PC-9 (cell line): Measurements from ENCODE around the gene DSG3.

Experiments used
- EZH2 ChIP-seq: fragments of 200-600 bp; sonication (generic); IDR thresholded peaks from 2 replicates; pipeline ENCODE4 v1.8.0; 2017; ENCODE audit warnings: antibody characterized with exemption, low read depth
- TF ChIP-seq, protein P1 (sequence below): fragments of 200-600 bp; sonication (generic); conservative IDR thresholded peaks from 2 replicates; pipeline ENCODE4 v1.6.1; 2017; ENCODE audit warnings: mixed run types, antibody characterized with exemption, mild to moderate bottlenecking, moderate library complexity

DNA sequence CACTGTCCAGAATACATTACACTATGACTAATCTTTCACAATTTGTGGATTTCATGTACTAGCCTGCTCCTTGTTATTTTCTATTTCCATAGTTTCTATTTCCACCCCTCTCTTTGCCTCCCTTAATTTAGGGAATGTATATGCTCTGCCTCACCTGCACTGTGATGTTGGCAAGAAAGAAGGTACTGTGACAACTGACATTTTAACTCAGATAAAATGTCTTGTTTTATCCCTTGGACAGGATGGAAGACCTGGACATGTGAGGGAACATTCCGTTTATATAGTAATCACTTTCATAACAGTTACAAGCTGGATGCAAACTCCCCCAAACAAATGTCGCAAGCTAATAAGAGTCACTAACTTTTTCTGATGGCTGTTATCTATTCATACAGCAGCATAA, 21.5 kb upstream of the DSG3 start:
- TF ChIP-seq, protein P1, sequence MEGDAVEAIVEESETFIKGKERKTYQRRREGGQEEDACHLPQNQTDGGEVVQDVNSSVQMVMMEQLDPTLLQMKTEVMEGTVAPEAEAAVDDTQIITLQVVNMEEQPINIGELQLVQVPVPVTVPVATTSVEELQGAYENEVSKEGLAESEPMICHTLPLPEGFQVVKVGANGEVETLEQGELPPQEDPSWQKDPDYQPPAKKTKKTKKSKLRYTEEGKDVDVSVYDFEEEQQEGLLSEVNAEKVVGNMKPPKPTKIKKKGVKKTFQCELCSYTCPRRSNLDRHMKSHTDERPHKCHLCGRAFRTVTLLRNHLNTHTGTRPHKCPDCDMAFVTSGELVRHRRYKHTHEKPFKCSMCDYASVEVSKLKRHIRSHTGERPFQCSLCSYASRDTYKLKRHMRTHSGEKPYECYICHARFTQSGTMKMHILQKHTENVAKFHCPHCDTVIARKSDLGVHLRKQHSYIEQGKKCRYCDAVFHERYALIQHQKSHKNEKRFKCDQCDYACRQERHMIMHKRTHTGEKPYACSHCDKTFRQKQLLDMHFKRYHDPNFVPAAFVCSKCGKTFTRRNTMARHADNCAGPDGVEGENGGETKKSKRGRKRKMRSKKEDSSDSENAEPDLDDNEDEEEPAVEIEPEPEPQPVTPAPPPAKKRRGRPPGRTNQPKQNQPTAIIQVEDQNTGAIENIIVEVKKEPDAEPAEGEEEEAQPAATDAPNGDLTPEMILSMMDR, result no peak
- TF ChIP-seq EZH2, result no peak
